ENCODE results near the gene EFNA2. TPM values are rescaled to one million over a fixed set of nuclear protein-coding genes. Genes with fewer than 3 reads are reported as not detected.

The EFNA2 gene
- polyA plus RNA-seq, 3 donors, result not detected

GRCh38 chr19:1241417-1242095 lies 44.1 kb upstream of the EFNA2 start, which contains the start of gene ATP5F1D:
Gene ATP5F1D (plus strand): TSS chr19:1241751. CDS start chr19:1241851, 100 bp downstream.
- peaks cover 49% of the 10 kb centered on the region for H3K4me1 Mint-ChIP-seq
- peak within 1 kb of the TSS; percentile 77 to 90 for H3K4me3 Mint-ChIP-seq
- TF ChIP-seq CTCF (IDR thresholded peaks at IDR 0.05), result no peak
- under 1% methylated on average over 79 of the region's 79 CpGs for WGBS (ENCODE audit: insufficient coverage)
- Histone ChIP-seq H2AFZ (ENCODE audit: insufficient read depth, low read depth, low read length, poor library complexity, severe bottlenecking) (peak within 1 kb of the TSS; percentile 80), H4K20me1 (ENCODE audit: insufficient read depth, low read length) (peaks cover 42% of the 10 kb centered on the region), H3K36me3 (replicated peaks in 1 of 2; ENCODE audit: control insufficient read depth in 1 of 2, insufficient read depth in 2 of 2, low read length in 2 of 2) (no peaks in the 10 kb centered on the region), H3K4me3 (replicated peaks in 1 of 3; ENCODE audit: low read depth in 2 of 3, low read length in 3 of 3) (peak within 1 kb of the TSS; percentile 53 to 89 (median 54)), H3K27ac (ENCODE audit: low read depth in 1 of 2, low read length in 2 of 2) (peak within 1 kb of the TSS in 1 of 2 donors; percentile 74), H3K4me1 (ENCODE audit: control insufficient read depth in 1 of 2, insufficient read depth in 2 of 2, low read length in 2 of 2) (peaks cover 60 to 86% of the 10 kb centered on the region in 2 donors), H3K27me3 (ENCODE audit: control insufficient read depth in 2 of 2, insufficient read depth in 2 of 2, low read length in 2 of 2) (peaks cover 5 to 28% of the 10 kb centered on the region in 2 donors), H3K4me2 (replicated peaks; ENCODE audit: extremely low read depth, low read length, poor library complexity, severe bottlenecking) (peak within 1 kb of the TSS; percentile 95), H3K79me2 (ENCODE audit: insufficient read depth, low read length) (peaks cover 39% of the 10 kb centered on the region), H3K9ac (ENCODE audit: insufficient read depth, low read length, poor library complexity, severe bottlenecking) (peak within 1 kb of the TSS; percentile 83), H3K9me3 (replicated peaks in 1 of 2; ENCODE audit: control insufficient read depth in 1 of 2, insufficient read depth in 1 of 2, low read length in 2 of 2) (no peaks in the 10 kb centered on the region)
- intact Hi-C loops (cut with micrococcal nuclease), result loop anchor here (5.0 to 10.0 kb wide), 4 partner anchors 129 to 377 kb away; partner anchors contain the start of genes ARID3A (in 1 of the 2) and GPX4 (in 1 of the 2)
- H3K27me3 Mint-ChIP-seq (ENCODE audit: low read depth in 3 of 3), result peaks cover 22 to 33% (median 25%) of the 10 kb centered on the region in 3 donors
- H3K9me3 Mint-ChIP-seq, result peaks cover 0 to 8% (median 0%) of the 10 kb centered on the region in 7 donors
- peak; percentile 91 to 95 (median 95) for DNase-seq
- H3K27ac Mint-ChIP-seq, result peak within 1 kb of the TSS; percentile 79 to 96 (median 90)
- peaks cover 5 to 11% of the 10 kb centered on the region in 2 donors for H3K36me3 Mint-ChIP-seq

- H3K4me3 ChIP-seq (replicated peaks in 1 of 3; ENCODE audit: low read depth in 2 of 3, low read length in 3 of 3), result peak overlapping the region; percentile 24 to 78 (median 42)
- peak overlapping the region; percentile 53 for H3K9ac ChIP-seq (ENCODE audit: insufficient read depth, low read length, poor library complexity, severe bottlenecking)
Measured at GRCh38 chr19:1243768-1244692, 41.6 kb upstream of the EFNA2 start.

More at GRCh38 chr19:1243768-1244692, 41.6 kb upstream of the EFNA2 start:
- WGBS (ENCODE audit: insufficient coverage), result 54% methylated on average over 24 of the region's 33 CpGs
- H3K27ac ChIP-seq (ENCODE audit: low read depth in 1 of 2, low read length in 2 of 2), result peak overlapping the region; percentile 64 to 69
- Mint-ChIP-seq H3K9me3 (peaks cover 0 to 2% (median 0%) of the 10 kb centered on the region in 7 donors), H3K4me3 (peak overlapping the region; percentile 79 to 90), H3K36me3 (peaks cover 4 to 6% of the 10 kb centered on the region in 2 donors), H3K4me1 (peaks cover 47% of the 10 kb centered on the region), H3K27ac (peak overlapping the region; percentile 87 to 98 (median 94)), H3K27me3 (ENCODE audit: low read depth in 3 of 3) (peaks cover 10 to 15% (median 12%) of the 10 kb centered on the region in 3 donors)
- peak; percentile 77 to 84 (median 83) for DNase-seq
- intact Hi-C loops (cut with micrococcal nuclease), result loop anchor here (1.0 to 10.0 kb wide), 5 partner anchors 23 to 379 kb away; partner anchors contain the start of genes ARID3A (in 1 of the 2) and GPX4 (in 1 of the 2)
- H3K36me3 ChIP-seq (replicated peaks in 1 of 2; ENCODE audit: control insufficient read depth in 1 of 2, insufficient read depth in 2 of 2, low read length in 2 of 2), result no peaks in the 10 kb centered on the region
- peak; percentile 99 for TF ChIP-seq CTCF (IDR thresholded peaks at IDR 0.05)
- H2AFZ ChIP-seq (ENCODE audit: insufficient read depth, low read depth, low read length, poor library complexity, severe bottlenecking), result no peak overlapping the region
- peaks cover 0 to 10% of the 10 kb centered on the region in 2 donors for H3K27me3 ChIP-seq (ENCODE audit: control insufficient read depth in 2 of 2, insufficient read depth in 2 of 2, low read length in 2 of 2)
- H3K4me1 ChIP-seq (ENCODE audit: control insufficient read depth in 1 of 2, insufficient read depth in 2 of 2, low read length in 2 of 2), result peaks cover 61 to 83% of the 10 kb centered on the region in 2 donors
- no peaks in the 10 kb centered on the region for H3K9me3 ChIP-seq (replicated peaks in 1 of 2; ENCODE audit: control insufficient read depth in 1 of 2, insufficient read depth in 1 of 2, low read length in 2 of 2)
- peaks cover 43% of the 10 kb centered on the region for H3K79me2 ChIP-seq (ENCODE audit: insufficient read depth, low read length)
- H4K20me1 ChIP-seq (ENCODE audit: insufficient read depth, low read length), result peaks cover 37% of the 10 kb centered on the region
- H3K4me2 ChIP-seq (replicated peaks; ENCODE audit: extremely low read depth, low read length, poor library complexity, severe bottlenecking), result peak overlapping the region; percentile 78

All from CD14-positive monocyte (primary cell).